Spleen (tissue), 13 donors: Measurements from ENCODE around the gene PIP4P1. TPM values are rescaled to one million over a fixed set of nuclear protein-coding genes. Genes with fewer than 3 reads are reported as not detected.
"Not testable (repeated sequence)": the region's sequence is repeated elsewhere in the genome, so short reads cannot be mapped to it uniquely, and the experiment has no call there.

ENCODE experiments used
- DNase-seq: peaks from one replicate; pipeline ENCODE4 v3.0.0-alpha.2; 2020
- H3K27ac ChIP-seq, 8 donors: fragments of 200-600 bp; sonication (generic) in 7 of 8; 1 replicate in 4 of 8; 2 replicates in 4 of 8; pipeline versions ENCODE4 v1.5.0 to v1.8.0; 2016 to 2021; ENCODE audit warnings: inconsistent platforms in 4 of 8, mild to moderate bottlenecking in 4 of 8, moderate library complexity in 1 of 8
- H3K27me3 ChIP-seq, 7 donors: fragments of 200-600 bp; sonication (generic) in 6 of 7; replicated peaks in 1 of 7; 1 replicate in 4 of 7; 2 replicates in 3 of 7; pipeline versions ENCODE4 v1.5.0 to v1.8.0; 2016 to 2021; ENCODE audit warnings: inconsistent platforms in 3 of 7, mild to moderate bottlenecking in 1 of 7
- H3K36me3 ChIP-seq, 6 donors: fragments of 200-600 bp; sonication (generic) in 5 of 6; 1 replicate in 4 of 6; 2 replicates in 2 of 6; pipeline versions ENCODE4 v1.5.0 to v1.8.0; 2016 to 2021; ENCODE audit warnings: inconsistent platforms in 2 of 6
- H3K4me1 ChIP-seq, 6 donors: fragments of 200-600 bp; sonication (generic) in 5 of 6; 1 replicate in 3 of 6; 2 replicates in 3 of 6; pipeline versions ENCODE4 v1.5.0 to v1.8.0; 2016 to 2021; ENCODE audit warnings: inconsistent platforms in 3 of 6
- H3K4me3 ChIP-seq, 8 donors: fragments of 200-600 bp; sonication (generic) in 7 of 8; 1 replicate in 4 of 8; 2 replicates in 4 of 8; pipeline versions ENCODE4 v1.5.0 to v1.8.0; 2016 to 2021; ENCODE audit warnings: inconsistent platforms in 4 of 8, mild to moderate bottlenecking in 4 of 8, moderate library complexity in 2 of 8
- H3K9me3 ChIP-seq, 8 donors: fragments of 200-600 bp; sonication (generic) in 7 of 8; 1 replicate in 4 of 8; 2 replicates in 4 of 8; pipeline versions ENCODE4 v1.5.0 to v1.8.0; 2016 to 2021; ENCODE audit warnings: inconsistent platforms in 4 of 8
- CTCF ChIP-seq, 11 experiments: fragments of 200-600 bp in 7 of 11; fragments of 450-650 bp in 4 of 11; sonication (generic) in 4 of 11; IDR thresholded peaks in 8 of 11; conservative IDR thresholded peaks in 3 of 11; 1 replicate in 7 of 11; 2 replicates in 4 of 11; pipeline versions ENCODE4 v1.4.0 to v1.8.0; 2016 to 2021; ENCODE audit warnings: antibody characterized with exemption in 11 of 11, inconsistent platforms in 4 of 11, mild to moderate bottlenecking in 1 of 11
- POLR2A ChIP-seq, 3 donors: fragments of 450-650 bp; IDR thresholded peaks; one replicate each; pipeline ENCODE4 v1.5.1; 2017; ENCODE audit warnings: antibody characterized with exemption in 3 of 3, mild to moderate bottlenecking in 1 of 3
- POLR2AphosphoS5 ChIP-seq, 3 donors: sonication (generic); formaldehyde crosslinking; IDR thresholded peaks; one replicate each; pipeline ENCODE4 v1.5.1; 2017; ENCODE audit warnings: antibody characterized with exemption in 3 of 3
- WGBS, 5 donors: extraction: QIAGEN DNeasy Blood & Tissue Kit in 3 of 5; methylation state at CpG; one replicate each; pipeline versions ENCODE4 v1.1.5 to v1.1.7; 2013 to 2018; 5-methylcytosine and 5-hydroxymethylcytosine counted together
- intact Hi-C: fragments of 100-400 bp; cut with DNase I; formaldehyde crosslinking; loops from one replicate; pipeline ENCODE4 v1.15.0; 2023; ENCODE audit warnings: low total_unique reads
- long read RNA-seq, 2 donors: transcript quantifications; one replicate each; lab custom pipeline, GENCODE V29; 2026
- polyA plus RNA-seq, 3 donors: library from polyadenylated mRNA; stranded (reverse); fragments of 200-250 nt; gene quantifications; one replicate each; pipeline ENCODE4 v1.2.1, GENCODE V29; 2013
- total RNA-seq, 7 donors: library from RNA; depleted of rRNA in 3 of 7; stranded (reverse); fragments of >200 nt in 3 of 7; fragmentation: NEBNext Ultra II Directional in 4 of 7; extraction: Animal tissue kit (Norgen Biotek cat#: 25700) in 4 of 7; gene quantifications; one replicate each; pipeline versions ENCODE4 v1.1.0 to v1.2.1, GENCODE V29; 2016 to 2021
- donor health status: healthy with polysubstance abuse.
- donor health status: DM: no; HTN: no; CAD: no; lungs with moderate emphysema.
- donor health status: DM: no; HTN: no; CAD: no.
- donor health status: Bipolar disorder and iron deficiency.
- donor health status: healthy.
- donor health status: DM: no; HTN: no; CAD: no.
- donor health status: DM: yes; HTN: yes; CAD: no.

PIP4P1 gene
- total RNA-seq, result 10 to 100 TPM; 32.5 to 45.6 (median 38.4) TPM
- polyA plus RNA-seq, result 10 to 100 TPM; 37.1 to 79.6 (median 55.9) TPM
- long read RNA-seq, donor 1, partial matches to known transcripts, result 0 of 6 reads
- long read RNA-seq, donor 1, other reads (novel, unspliced or antisense), result 0 of 6 reads
- long read RNA-seq, donor 2, transcript PIP4P1-202 (7 exons, 1,696 nt), result major isoform, 5 of 7 reads
- long read RNA-seq, donor 2, partial matches to known transcripts, result 0 of 7 reads
- long read RNA-seq, donor 2, other reads (novel, unspliced or antisense), result 0 of 7 reads

- H3K4me3 ChIP-seq, result peak within 1 kb of the TSS; percentile 78 to 95 (median 86)
- intact Hi-C loops, result loop anchor here (10.0 kb wide), 1 partner anchor 47 kb away; the partner anchor contains the start of gene TEP1
- peaks cover 22 to 63% (median 50%) of the 10 kb centered on the region in 6 donors for H3K4me1 ChIP-seq
- WGBS, 5 donors, result 0 to 1% (median 1%) methylated on average over 21 to 67 of the region's 67 CpGs
- no peaks in the 10 kb centered on the region for H3K9me3 ChIP-seq
- peak; percentile 100 for DNase-seq
- no peaks in the 10 kb centered on the region for H3K27me3 ChIP-seq
- peaks cover 3 to 40% (median 35%) of the 10 kb centered on the region in 6 donors for H3K36me3 ChIP-seq
- H3K27ac ChIP-seq, result peak within 1 kb of the TSS; percentile 92 to 99 (median 98)
- TF ChIP-seq POLR2AphosphoS5 (IDR thresholded peaks at IDR 0.05) (peak; percentile 94 to 95 (median 94)), POLR2A (IDR thresholded peaks at IDR 0.05) (peak in 2 of 3 donors; percentile 71 to 84), CTCF (IDR thresholded peaks at IDR 0.05 in 8 of 11, conservative IDR thresholded peaks at IDR 0.05 in 3 of 11) (peak in 4 of 11 experiments; percentile 12 to 38 (median 19))
These were observed at the start of gene PIP4P1 for GRCh38 chr14:20461225-20462141. TSS of gene PIP4P1 (minus strand) at chr14:20461434. CDS start at chr14:20461325, 109 bp downstream.

- TF ChIP-seq POLR2AphosphoS5 (IDR thresholded peaks at IDR 0.05) (no peak), POLR2A (IDR thresholded peaks at IDR 0.05) (no peak), CTCF (IDR thresholded peaks at IDR 0.05 in 8 of 11, conservative IDR thresholded peaks at IDR 0.05 in 3 of 11) (no peak)
- no peak overlapping the region for H3K4me3 ChIP-seq
- 78 to 94% (median 89%) methylated on average over 8 of the region's 8 CpGs for WGBS, 5 donors
- H3K9me3 ChIP-seq, result no peaks in the 10 kb centered on the region
- no peaks in the 10 kb centered on the region for H3K36me3 ChIP-seq
- H3K27me3 ChIP-seq, result no peaks in the 10 kb centered on the region
- intact Hi-C loops, result no loop called here
- DNase-seq, result no peak
- peaks cover 0 to 26% (median 8%) of the 10 kb centered on the region in 6 donors for H3K4me1 ChIP-seq
- no peak overlapping the region for H3K27ac ChIP-seq
These were observed 47.1 kb upstream of the PIP4P1 start for GRCh38 chr14:20508367-20508766.

- WGBS, 5 donors, result 87 to 96% (median 91%) methylated on average over 2 to 3 of the region's 3 CpGs
- H3K27ac ChIP-seq, H3K36me3 ChIP-seq, DNase-seq, H3K27me3 ChIP-seq, H3K9me3 ChIP-seq, intact Hi-C loops, H3K4me3 ChIP-seq: not testable (repeated sequence)
- H3K4me1 ChIP-seq, result peaks cover 0 to 21% (median 10%) of the 10 kb centered on the region in 6 donors
These were observed 46.3 kb upstream of the PIP4P1 start for GRCh38 chr14:20507537-20507936.

- H3K36me3 ChIP-seq, H3K4me3 ChIP-seq, H3K27me3 ChIP-seq, H3K9me3 ChIP-seq, H3K27ac ChIP-seq, DNase-seq, intact Hi-C loops: not testable (repeated sequence)
- no CpG with 5 or more reads among the region's 30 CpGs for whole genome bisulfite sequencing, 5 donors
- peaks cover 0 to 13% (median 4%) of the 10 kb centered on the region in 6 donors for H3K4me1 ChIP-seq
These were observed 45.5 kb upstream of the PIP4P1 start for GRCh38 chr14:20506752-20507151.

- H3K27ac ChIP-seq, H3K27me3 ChIP-seq, intact Hi-C loops, H3K4me3 ChIP-seq, H3K9me3 ChIP-seq, DNase-seq, H3K36me3 ChIP-seq: not testable (repeated sequence)
- 86 to 97% (median 97%) methylated on average over 4 to 23 of the region's 30 CpGs; no CpG with 5 or more reads in 2 of the 5 donors for WGBS, 5 donors
- H3K4me1 ChIP-seq, result peaks cover 0 to 12% (median 4%) of the 10 kb centered on the region in 6 donors
These were observed 45.0 kb upstream of the PIP4P1 start for GRCh38 chr14:20506276-20506675.
